NCI-H2196 treated with DMSO at 0.1 percent for 48 hours (cell line): Measurements from ENCODE around the gene DTNBP1.

ENCODE experiments used
- DNase-seq: peaks from one replicate; lab custom pipeline; 2025; ENCODE audit not compliant: unreplicated experiment; lab: John Stamatoyannopoulos, UW

Gene DTNBP1

GRCh38 chr6:15594512-15595259 is 68.1 kb downstream of the DTNBP1 start:
- DNase-seq = no peak

DNA sequence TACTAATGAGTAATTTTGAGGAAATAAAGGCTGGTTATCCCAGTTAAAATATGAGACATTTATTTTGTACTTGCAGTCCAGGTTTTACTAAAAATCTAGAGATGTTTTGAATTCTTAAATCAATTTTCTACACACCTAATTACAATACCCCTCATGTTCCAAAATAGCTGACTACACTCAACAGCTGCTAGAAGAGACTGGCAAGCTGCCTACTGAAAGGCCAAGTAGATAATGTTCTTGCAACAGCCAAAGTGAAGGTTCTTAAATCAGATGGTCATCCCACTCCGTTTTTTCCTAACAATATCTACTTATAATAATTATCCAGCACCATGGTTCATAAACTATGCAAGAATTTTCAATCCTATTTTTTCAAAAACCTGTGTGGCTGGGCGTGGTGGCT is 69.0 kb downstream of the DTNBP1 start:
- no peak for DNase-seq

DNA sequence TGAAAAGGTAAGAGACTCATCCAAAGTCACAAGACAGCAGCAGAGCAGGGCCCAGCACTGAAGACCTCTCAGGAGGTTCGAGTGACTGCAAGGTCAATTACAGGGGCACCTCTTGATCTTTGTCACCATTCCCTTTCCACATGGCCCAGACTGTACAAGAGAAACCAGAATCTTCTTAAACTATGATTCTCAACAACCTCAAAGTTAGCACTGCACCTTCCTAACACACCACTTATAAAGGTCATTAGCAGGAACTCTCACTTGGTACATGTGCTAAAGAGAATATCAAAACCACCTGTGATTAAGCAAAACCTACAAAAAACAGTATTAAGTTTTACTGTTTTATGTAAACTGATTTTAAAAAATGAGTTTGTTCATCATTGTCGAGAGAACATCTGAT is 70.2 kb downstream of the DTNBP1 start:
- no peak for DNase-seq

GRCh38 chr6:15588971-15589634 is 73.7 kb downstream of the DTNBP1 start:
- DNase-seq = no peak

GRCh38 chr6:15586503-15586902 is 76.3 kb downstream of the DTNBP1 start:
- DNase-seq = no peak

DNA sequence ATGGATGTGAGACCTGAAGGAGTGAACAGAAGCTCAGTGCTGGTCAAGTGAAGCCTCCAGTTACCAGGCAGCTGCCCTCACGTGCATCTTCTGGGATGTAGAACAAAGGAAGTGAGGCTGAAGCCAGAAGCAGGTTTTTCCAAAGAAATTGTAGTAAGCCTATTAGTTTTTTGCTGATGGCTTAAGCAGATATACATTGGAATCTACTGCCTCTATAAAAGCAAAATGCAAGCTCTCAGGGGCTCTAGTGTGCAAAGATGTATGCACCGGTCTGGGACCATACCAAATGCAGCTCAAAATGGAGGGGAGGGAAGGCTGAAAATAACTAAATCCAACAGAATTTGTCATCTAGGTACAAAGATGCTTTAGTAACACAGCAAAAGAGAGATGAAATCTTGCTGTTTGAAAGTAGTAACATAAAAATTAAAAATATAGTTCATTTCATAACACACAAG is 77.0 kb downstream of the DTNBP1 start:
- DNase-seq = no peak

GRCh38 chr6:15582499-15582898 is 80.3 kb downstream of the DTNBP1 start:
- DNase-seq = no peak

- no peak for DNase-seq
Observed at GRCh38 chr6:15581751-15582150, 81.1 kb downstream of the DTNBP1 start.

GRCh38 chr6:15580326-15580725 is 82.5 kb downstream of the DTNBP1 start:
- no peak for DNase-seq

GRCh38 chr6:15578716-15579391 is 84.0 kb downstream of the DTNBP1 start:
- DNase-seq = no peak

- no peak for DNase-seq
Observed at GRCh38 chr6:15577550-15578171, 85.2 kb downstream of the DTNBP1 start.

DNA sequence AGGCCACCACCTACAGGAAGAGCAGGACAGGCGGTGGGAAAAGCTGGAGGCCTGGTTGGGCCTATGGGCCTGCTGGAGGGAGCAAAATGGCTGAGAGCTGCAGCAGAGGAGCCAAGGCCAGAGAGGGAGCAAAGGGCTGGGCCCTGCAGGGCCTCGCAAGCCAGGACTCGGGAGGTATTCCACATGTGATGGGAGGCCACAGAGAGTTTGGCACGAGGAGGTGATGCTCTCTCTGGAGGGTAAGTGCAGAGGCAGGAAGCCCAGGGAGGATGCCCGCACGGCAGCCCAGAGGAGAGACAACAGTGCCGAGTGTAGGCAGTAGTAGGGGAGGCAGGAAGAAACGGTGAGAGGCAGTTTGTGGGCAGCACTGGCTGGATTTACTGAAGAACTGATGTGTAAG is 85.7 kb downstream of the DTNBP1 start:
- no peak for DNase-seq

GRCh38 chr6:15575357-15576033 is 87.3 kb downstream of the DTNBP1 start:
- no peak for DNase-seq

GRCh38 chr6:15574486-15574885 is 88.3 kb downstream of the DTNBP1 start:
- DNase-seq = no peak

- no peak for DNase-seq
Observed at GRCh38 chr6:15574023-15574422, 88.8 kb downstream of the DTNBP1 start.

DNA sequence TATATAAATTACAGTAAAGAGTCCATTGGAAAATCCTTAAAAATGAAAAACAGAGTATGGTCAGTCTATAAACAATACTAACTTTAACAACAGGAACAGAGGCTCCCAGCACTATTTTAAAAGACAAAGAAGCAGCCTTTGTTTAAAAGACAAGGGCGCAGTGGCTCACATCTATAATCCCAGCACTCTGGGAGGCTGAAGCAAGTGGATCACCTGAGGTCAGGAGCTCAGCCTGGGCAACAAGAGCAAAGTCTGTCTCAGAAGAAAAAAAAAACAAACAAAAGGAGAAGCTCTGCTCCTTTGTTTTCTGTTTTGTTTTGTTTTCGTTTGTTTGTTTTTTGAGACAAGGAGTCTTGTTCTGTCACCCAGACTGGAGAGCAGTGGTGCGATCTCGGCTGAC is 89.4 kb downstream of the DTNBP1 start:
- no peak for DNase-seq

DNA sequence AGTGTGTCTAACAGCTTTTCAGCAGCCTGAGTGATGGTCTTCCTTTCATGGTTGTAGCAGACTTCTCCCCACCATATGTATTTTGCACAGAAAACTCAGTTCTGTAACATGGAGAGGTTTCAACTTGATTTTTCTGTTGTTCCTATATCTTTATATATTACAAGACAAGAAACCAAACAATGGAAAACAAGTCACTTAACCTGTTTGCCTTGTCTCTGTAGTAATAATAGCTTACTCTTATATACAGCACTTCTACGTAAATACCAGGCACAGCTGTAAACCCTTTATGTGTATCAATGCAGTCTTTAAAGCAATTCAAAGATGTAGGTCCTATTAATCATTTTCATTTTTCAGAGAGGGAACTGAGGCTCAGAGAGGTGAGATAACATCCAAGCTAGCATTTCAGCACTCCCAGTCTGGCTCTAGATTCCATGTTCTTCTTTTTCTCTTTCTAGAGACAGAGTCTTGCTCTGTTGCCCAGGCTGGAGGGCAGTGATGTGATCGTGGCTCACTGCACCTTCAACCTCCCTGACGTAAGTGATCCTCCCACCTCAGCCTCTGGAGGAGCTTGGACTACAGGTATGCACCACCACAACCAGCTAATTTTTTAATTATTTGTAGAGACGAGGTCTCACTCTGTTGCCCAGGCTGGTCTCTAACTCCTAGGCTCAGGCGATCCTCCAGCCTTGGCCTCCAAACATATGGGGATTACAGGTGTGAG is 90.4 kb downstream of the DTNBP1 start:
- no peak for DNase-seq

GRCh38 chr6:15570171-15570570 is 92.7 kb downstream of the DTNBP1 start:
- no peak for DNase-seq

GRCh38 chr6:15569035-15569995 is 93.5 kb downstream of the DTNBP1 start:
- no peak for DNase-seq
